ENCODE measurements around the gene FICD.
"Not testable (repeated sequence)": the region's sequence is repeated elsewhere in the genome, so short reads cannot be mapped to it uniquely, and the experiment has no call there.

The FICD gene

GRCh38 chr12:108514973-108515814 lies at the start of gene FICD:
Gene FICD, plus strand, starts transcription at chr12:108515277. Its CDS starts 1,696 bp downstream, at chr12:108516973.
- FAIRE-seq, result peak; percentile 98

GRCh38 chr12:108465417-108465816 lies 49.7 kb upstream of the FICD start:
- DNase-seq (ENCODE audit: extremely low spot score, insufficient read length, low read depth) (no peak), FAIRE-seq (no peak)

More at GRCh38 chr12:108514973-108515814, at the start of gene FICD:
- peak; percentile 93 for DNase-seq (ENCODE audit: extremely low spot score, insufficient read length, low read depth)

GRCh38 chr12:108468196-108468968 lies 46.7 kb upstream of the FICD start:
- no peak for FAIRE-seq
- peak; percentile 20 for DNase-seq (ENCODE audit: extremely low spot score, insufficient read length, low read depth)

GRCh38 chr12:108473400-108474055 lies 41.5 kb upstream of the FICD start:
- no peak for FAIRE-seq

GRCh38 chr12:108475396-108475795 lies 39.7 kb upstream of the FICD start:
- FAIRE-seq, result no peak

More at GRCh38 chr12:108473400-108474055, 41.5 kb upstream of the FICD start:
- DNase-seq (ENCODE audit: extremely low spot score, insufficient read length, low read depth), result no peak

GRCh38 chr12:108477055-108477880 lies 37.8 kb upstream of the FICD start:
- FAIRE-seq (no peak), DNase-seq (ENCODE audit: extremely low spot score, insufficient read length, low read depth) (no peak)

More at GRCh38 chr12:108475396-108475795, 39.7 kb upstream of the FICD start:
- no peak for DNase-seq (ENCODE audit: extremely low spot score, insufficient read length, low read depth)

GRCh38 chr12:108477881-108478259 lies 37.2 kb upstream of the FICD start:
- FAIRE-seq (no peak), DNase-seq (ENCODE audit: extremely low spot score, insufficient read length, low read depth) (no peak)

GRCh38 chr12:108478611-108479206 lies 36.4 kb upstream of the FICD start:
- DNase-seq (ENCODE audit: extremely low spot score, insufficient read length, low read depth), result no peak

GRCh38 chr12:108479364-108480070 lies 35.6 kb upstream of the FICD start:
- no peak for FAIRE-seq
- DNase-seq (ENCODE audit: extremely low spot score, insufficient read length, low read depth), result no peak

More at GRCh38 chr12:108478611-108479206, 36.4 kb upstream of the FICD start:
- no peak for FAIRE-seq

GRCh38 chr12:108482717-108483212 lies 32.3 kb upstream of the FICD start:
- FAIRE-seq, result no peak
- no peak for DNase-seq (ENCODE audit: extremely low spot score, insufficient read length, low read depth)

GRCh38 chr12:108483213-108484059 lies 31.6 kb upstream of the FICD start:
- DNase-seq (ENCODE audit: extremely low spot score, insufficient read length, low read depth) (no peak), FAIRE-seq (no peak)

- DNase-seq (ENCODE audit: extremely low spot score, insufficient read length, low read depth) (no peak), FAIRE-seq (no peak)
Observed at GRCh38 chr12:108484431-108484830, 30.6 kb upstream of the FICD start.

- DNase-seq (ENCODE audit: extremely low spot score, insufficient read length, low read depth), result no peak
- no peak for FAIRE-seq
Observed at GRCh38 chr12:108484845-108485244, 30.2 kb upstream of the FICD start.

GRCh38 chr12:108485371-108485770 lies 29.7 kb upstream of the FICD start:
- not testable (repeated sequence) for FAIRE-seq; DNase-seq (ENCODE audit: extremely low spot score, insufficient read length, low read depth)

GRCh38 chr12:108487029-108487428 lies 28.0 kb upstream of the FICD start:
- not testable (repeated sequence) for DNase-seq (ENCODE audit: extremely low spot score, insufficient read length, low read depth); FAIRE-seq

GRCh38 chr12:108491256-108491655 lies 23.8 kb upstream of the FICD start:
- FAIRE-seq, result no peak
- DNase-seq (ENCODE audit: extremely low spot score, insufficient read length, low read depth), result no peak

GRCh38 chr12:108495054-108495453 lies 20.0 kb upstream of the FICD start:
- DNase-seq (ENCODE audit: extremely low spot score, insufficient read length, low read depth), result no peak
- FAIRE-seq, result peak; percentile 81
